RKO (cell line): ENCODE results near the gene SCGB3A2.

ENCODE experiments used
- DNase-seq: peaks from one replicate; pipeline ENCODE4 v3.0.0-alpha.2; 2016; ENCODE audit warnings: low spot score

The SCGB3A2 gene, protein sequence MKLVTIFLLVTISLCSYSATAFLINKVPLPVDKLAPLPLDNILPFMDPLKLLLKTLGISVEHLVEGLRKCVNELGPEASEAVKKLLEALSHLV

DNA sequence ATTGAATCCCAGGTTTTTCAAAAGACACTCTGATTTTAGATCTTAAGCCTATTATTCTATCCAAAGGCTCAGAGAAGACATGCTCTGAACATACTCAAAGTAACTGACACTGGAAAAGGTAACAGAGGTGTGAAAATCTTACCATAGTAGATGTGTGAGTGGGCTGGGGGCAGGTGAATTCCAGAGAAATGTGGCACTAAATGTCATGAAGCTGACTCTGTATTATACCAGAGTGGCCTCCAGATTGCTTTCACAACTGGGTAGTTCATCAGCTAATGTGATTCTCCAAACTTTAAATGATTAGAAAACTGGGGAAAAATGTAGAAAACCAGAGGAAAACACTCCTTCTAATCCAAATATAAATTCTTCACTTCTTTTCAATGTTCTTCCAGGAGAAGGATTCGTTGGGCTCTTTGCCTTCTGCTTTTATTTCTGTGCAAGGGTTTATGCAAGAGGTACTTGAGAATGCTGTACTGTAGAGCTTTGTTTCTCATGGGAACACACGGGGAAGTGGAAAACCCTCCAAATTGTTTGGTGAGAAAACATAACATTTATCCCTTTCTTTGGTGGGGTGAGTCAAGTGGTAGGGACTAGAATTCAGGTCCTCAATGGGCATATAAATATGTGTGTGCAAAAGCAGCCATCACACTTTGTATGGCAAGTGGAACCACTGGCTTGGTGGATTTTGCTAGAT, at the start of gene SCGB3A2:
TSS of gene SCGB3A2 (plus strand) at position 646 of the 694 bp plus-strand sequence. CDS start 93 bp downstream, outside the sequence.
- no peak for DNase-seq

- DNase-seq: no peak
Measured at GRCh38 chr5:147830035-147830434, 48.5 kb upstream of the SCGB3A2 start.

GRCh38 chr5:147831465-147831864, 47.0 kb upstream of the SCGB3A2 start, which contains the start of gene SPINK1:
TSS of gene SPINK1 (minus strand) at chr5:147831671. CDS start at chr5:147831577, 94 bp downstream.
- DNase-seq: no peak

GRCh38 chr5:147832541-147832940, 46.0 kb upstream of the SCGB3A2 start:
- no peak for DNase-seq

GRCh38 chr5:147835386-147835798, 43.1 kb upstream of the SCGB3A2 start:
- no peak for DNase-seq

DNA sequence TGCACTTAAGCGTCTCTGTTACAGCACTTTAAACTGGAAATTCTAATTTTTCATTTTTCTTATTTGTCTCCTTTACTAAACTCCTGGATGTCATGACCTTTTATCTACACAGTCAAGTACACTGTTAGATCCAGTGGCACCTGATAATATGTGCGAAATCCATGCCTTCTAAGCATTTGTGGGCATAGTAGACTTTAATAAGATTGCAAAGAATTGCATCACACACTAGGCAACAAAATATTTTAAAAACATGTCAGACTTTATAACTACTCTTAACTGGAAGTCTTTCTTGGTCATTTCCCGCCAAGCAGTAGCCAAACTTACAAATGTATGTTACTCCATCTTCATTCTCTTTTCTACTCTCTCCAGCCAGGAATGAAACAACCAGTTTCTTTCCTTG, 42.1 kb upstream of the SCGB3A2 start:
- no peak for DNase-seq

GRCh38 chr5:147842869-147843268, 35.6 kb upstream of the SCGB3A2 start:
- no peak for DNase-seq

- no peak for DNase-seq
Measured at GRCh38 chr5:147844846-147845245, 33.7 kb upstream of the SCGB3A2 start.

GRCh38 chr5:147845618-147846017, 32.9 kb upstream of the SCGB3A2 start:
- DNase-seq: no peak

DNA sequence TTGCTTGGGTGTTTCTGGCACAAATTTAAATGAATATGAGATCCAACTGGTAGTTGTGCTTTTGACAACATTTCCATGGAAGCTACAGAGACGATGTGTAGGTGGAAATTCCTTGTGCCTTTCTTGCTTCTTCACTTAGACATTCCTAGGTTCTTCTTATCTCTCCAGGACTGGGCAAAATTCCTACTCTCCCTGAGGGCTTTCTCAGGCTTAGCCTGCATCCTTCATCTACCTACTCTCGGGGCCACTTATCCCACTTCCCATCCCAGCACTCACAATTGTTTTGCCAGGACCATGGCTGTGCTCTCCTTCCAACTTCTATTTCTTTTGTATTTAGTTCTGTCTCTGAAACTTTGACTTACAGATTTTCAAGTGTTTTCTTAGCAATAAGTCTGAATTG, 29.3 kb upstream of the SCGB3A2 start:
- DNase-seq: no peak

DNA sequence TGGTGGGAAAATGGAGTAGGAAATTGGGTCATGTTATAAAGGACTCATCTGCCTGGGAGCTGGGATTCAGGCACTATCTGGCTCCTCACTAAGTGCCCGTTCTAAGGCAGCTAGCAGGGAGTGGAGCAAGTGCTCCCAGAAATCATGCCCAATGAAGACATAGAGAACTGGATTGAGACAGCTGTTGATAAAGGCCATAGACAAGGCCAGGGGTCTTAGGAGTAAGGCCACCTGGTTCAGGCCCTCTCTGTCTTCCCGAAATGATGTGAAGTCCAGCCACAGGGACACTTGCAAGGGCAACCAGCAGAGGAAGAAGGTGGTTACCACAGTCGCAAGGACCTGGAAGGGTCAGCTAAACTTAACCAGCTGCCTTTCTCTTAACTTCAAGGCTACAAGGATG, 26.9 kb upstream of the SCGB3A2 start:
- no peak for DNase-seq

GRCh38 chr5:147852365-147852764, 26.1 kb upstream of the SCGB3A2 start:
- DNase-seq: no peak

DNA sequence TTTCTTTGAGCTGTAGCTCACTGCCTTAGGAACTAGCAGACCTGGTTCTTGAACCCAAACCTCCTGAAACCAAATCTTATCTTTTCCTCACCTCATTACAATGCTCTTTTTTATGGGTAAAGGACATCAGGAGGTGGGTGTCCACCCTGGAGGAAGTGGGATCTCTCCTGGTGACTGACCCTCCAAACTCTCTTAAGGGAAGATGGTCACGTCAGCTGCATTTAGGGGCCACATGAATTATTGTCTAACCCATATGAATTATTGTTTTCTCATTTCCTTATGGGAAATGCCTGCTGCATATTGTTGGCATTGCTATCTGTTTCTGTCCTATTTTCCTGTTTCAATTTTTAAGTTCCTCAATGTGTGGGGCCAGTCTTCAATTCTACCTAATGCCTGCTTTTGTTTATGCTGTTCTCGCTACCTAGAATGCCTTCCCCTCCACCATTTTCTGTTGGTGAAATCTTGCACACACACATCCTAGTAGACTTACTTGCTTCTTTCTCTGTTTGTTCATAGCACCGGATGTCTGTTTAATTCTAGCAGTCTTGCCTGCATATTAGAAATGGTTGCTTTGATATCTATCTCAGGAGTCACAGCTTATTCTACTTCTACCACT, 25.0 kb upstream of the SCGB3A2 start:
- DNase-seq: no peak

DNA sequence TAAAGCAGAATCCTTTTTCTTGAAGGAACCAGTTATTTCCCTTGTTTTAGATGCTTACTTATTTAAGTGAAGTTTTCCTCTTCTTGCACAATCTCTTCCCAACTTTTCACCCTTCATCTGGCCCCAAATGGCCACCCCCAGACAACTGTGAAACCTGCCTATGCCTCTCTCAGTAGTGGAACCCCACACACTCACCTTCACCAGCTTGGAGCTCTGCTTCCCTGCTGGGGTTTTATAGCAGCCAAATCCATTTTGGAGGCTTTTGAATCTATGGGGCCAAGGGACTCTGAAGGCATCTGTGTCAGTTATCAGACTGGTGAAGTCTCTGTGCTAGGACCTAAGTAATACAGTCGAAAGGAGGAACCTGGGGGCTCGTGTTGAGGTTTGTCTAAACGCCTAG, 24.2 kb upstream of the SCGB3A2 start:
- no peak for DNase-seq

- DNase-seq: no peak
Measured at GRCh38 chr5:147854894-147855773, 23.4 kb upstream of the SCGB3A2 start.

DNA sequence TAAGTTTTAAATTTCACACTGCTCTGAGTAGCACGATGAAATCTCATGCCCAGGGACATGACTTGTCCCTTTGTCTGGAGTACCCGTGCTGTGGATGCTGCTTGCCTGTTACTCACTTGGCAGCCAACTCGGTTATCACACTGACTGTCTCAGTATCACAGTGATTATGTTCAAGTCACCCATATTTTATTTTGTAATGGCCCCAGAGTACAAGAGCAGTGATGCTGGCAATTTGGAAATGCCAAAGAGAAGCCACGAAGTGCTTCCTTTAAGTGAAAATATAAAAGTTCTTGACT, 22.8 kb upstream of the SCGB3A2 start:
- DNase-seq: no peak

DNA sequence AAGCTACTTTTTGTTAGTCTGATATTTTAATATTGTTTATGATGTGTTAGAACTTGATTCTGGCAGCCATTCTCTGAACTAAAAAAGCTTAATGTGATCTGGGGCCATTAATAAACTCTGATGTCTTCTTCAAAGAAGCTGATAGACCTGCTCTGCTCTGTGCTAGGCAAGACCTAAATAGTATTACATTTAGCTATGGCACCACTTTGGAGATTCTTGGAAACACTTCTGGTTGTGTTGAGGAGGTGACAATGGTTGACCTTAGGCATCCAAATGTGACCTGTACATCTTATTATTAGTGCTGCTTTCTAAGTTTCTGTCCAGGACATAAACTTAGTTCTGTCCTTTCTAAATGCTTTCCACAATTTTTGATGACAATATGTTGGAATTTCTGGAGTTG, 21.7 kb upstream of the SCGB3A2 start:
- no peak for DNase-seq

- peak; percentile 54 for DNase-seq
Measured at GRCh38 chr5:147857302-147858129, 21.0 kb upstream of the SCGB3A2 start.

DNA sequence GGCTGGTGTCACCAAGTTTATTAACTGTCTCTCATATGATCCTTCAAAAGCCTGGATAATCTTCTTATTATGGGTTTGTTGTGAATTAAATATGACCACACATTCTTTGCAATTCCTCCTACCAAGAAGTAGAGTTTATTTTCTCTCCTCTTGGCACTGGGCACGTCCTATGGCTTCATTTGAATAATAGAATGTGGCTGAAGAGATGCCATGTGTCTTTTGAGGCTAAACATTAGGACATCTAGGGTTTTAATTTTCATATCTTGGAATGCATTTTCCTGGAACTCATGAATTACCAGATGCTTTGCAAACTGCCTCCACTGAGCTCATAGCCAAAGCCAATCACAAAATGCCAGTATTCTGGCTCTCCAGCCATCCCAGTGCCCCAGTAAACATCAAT, 19.9 kb upstream of the SCGB3A2 start:
- DNase-seq: no peak

GRCh38 chr5:147859962-147860640, 18.4 kb upstream of the SCGB3A2 start:
- DNase-seq: no peak

DNA sequence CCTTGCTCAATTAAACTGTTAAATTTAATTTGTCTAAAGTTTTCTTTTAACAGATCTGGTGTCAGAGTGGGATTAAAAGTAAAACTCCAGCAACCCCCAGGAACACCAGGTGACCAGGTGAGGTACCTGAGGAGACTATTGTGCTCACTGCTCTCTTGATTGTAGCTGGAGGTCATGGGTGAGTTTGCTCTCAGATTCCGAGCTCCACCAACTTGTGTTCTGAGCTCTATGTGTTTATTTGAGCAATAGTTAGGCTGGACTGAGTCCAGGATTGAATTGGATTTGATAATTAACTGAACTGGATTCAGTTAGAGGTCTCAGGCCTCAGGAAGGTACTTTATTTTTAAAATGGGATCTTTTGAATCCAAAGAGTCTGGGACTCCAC, 17.9 kb upstream of the SCGB3A2 start:
- no peak for DNase-seq
